SK-N-SH treated with all-trans-retinoic acid at 6 μM for 48 hours (cell line): ENCODE data around the gene CCDC88A.

Experiments used
- ATAC-seq: fragments of 200-7000 bp; cut with Tn5 transposase; 3 replicates; pipeline ENCODE4 v1.9.1; 2020; ENCODE audit warnings: mild to moderate bottlenecking, moderate library complexity
- ARNTL ChIP-seq: fragments of 450-650 bp; formaldehyde crosslinking; IDR thresholded peaks from 2 replicates; pipeline ENCODE4 v1.5.0; 2020; ENCODE audit warnings: low read depth, mild to moderate bottlenecking, moderate library complexity, borderline replicate concordance
- TCF4 ChIP-seq: fragments of 250-450 bp; sonication (Bioruptor Pico); IDR thresholded peaks from 2 replicates; pipeline ENCODE4 v1.8.0; 2021; ENCODE audit warnings: mild to moderate bottlenecking, moderate library complexity, borderline replicate concordance
- TOX ChIP-seq: fragments of 250-450 bp; sonication (Bioruptor Pico); IDR thresholded peaks from 2 replicates; pipeline ENCODE4 v1.8.0; 2021; ENCODE audit warnings: mild to moderate bottlenecking, moderate library complexity, borderline replicate concordance
- ZNF565 ChIP-seq: fragments of 450-650 bp; formaldehyde crosslinking; conservative IDR thresholded peaks from 2 replicates; pipeline ENCODE4 v1.5.0; 2020; ENCODE audit warnings: low read depth, mild to moderate bottlenecking, moderate library complexity
- ZNF8 ChIP-seq: fragments of 450-650 bp; formaldehyde crosslinking; IDR thresholded peaks from 2 replicates; pipeline ENCODE4 v1.5.0; 2020; ENCODE audit warnings: mild to moderate bottlenecking, moderate library complexity
- TF ChIP-seq, protein P1 (sequence below): fragments of 250-450 bp; sonication (Bioruptor Pico); IDR thresholded peaks from 2 replicates; pipeline ENCODE4 v1.5.1; 2021; ENCODE audit warnings: mild to moderate bottlenecking, moderate library complexity

The CCDC88A gene

DNA sequence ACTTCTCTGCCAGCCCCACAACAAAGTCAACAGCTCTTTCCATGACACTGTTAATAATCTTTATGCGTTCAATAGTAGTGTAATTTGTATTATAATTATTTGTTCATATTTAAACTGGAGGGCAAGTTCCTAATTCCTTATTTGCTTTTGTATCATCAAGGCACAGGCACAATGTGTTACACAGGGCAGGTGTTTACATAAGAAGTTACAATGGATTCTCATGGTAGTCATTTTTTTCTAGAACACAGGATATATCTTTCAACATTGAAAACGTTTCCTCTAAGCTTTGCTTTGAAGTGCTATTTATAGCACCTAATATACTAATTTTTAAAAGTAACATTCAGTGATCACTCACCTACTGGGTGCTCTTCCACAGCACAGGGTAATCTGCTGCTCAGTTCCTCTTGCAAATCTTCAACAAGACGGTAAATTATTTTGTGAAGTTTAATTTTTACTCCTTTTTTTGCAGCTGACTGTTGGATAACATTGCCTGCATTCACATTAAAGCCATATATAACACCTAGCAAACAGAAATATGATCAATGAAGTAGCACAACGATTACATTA lies 179.9 kb downstream of the CCDC88A start:
- no peak for ATAC-seq
- TF ChIP-seq TOX, result no peak
- TF ChIP-seq ARNTL (CRISPR knock-in tag), result no peak
- no peak for TF ChIP-seq ZNF565 (CRISPR knock-in tag)
- no peak for TF ChIP-seq ZNF8 (CRISPR knock-in tag)
- no peak for TF ChIP-seq TCF4 (CRISPR knock-in tag)
- TF ChIP-seq, protein P1, sequence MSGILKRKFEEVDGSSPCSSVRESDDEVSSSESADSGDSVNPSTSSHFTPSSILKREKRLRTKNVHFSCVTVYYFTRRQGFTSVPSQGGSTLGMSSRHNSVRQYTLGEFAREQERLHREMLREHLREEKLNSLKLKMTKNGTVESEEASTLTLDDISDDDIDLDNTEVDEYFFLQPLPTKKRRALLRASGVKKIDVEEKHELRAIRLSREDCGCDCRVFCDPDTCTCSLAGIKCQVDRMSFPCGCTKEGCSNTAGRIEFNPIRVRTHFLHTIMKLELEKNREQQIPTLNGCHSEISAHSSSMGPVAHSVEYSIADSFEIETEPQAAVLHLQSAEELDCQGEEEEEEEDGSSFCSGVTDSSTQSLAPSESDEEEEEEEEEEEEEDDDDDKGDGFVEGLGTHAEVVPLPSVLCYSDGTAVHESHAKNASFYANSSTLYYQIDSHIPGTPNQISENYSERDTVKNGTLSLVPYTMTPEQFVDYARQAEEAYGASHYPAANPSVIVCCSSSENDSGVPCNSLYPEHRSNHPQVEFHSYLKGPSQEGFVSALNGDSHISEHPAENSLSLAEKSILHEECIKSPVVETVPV (CRISPR knock-in tag), result no peak
